CD4-positive, alpha-beta T cell (primary cell): Measurements from ENCODE around the gene CCDC175. TPM values are rescaled to one million over a fixed set of nuclear protein-coding genes. Genes with fewer than 3 reads are reported as not detected.

Experiments
- ATAC-seq: fragments of 200-7000 bp; cut with Tn5 transposase; one replicate; pipeline ENCODE4 v1.10.0; 2022; ENCODE audit warnings: mild to moderate bottlenecking; ENCODE audit not compliant: poor library complexity
- CTCF ChIA-PET: fragments of 350-600 bp; sonication (Branson Sonifier 250); formaldehyde crosslinking; loops from one replicate; lab custom pipeline; 2021; ENCODE audit warnings: antibody characterized with exemption, inconsistent platforms; lab: Charles Lee
- POLR2A ChIA-PET: fragments of 350-600 bp; sonication (Branson Sonifier 250); formaldehyde crosslinking; loops from one replicate; lab custom pipeline; 2021; ENCODE audit warnings: antibody characterized with exemption, inconsistent platforms; lab: Charles Lee
- DNase-seq, 14 experiments: peaks; one replicate each; pipeline ENCODE4 v3.0.0-alpha.2; 2013 to 2020; ENCODE audit warnings: mixed read lengths in 2 of 14
- H3K27ac ChIP-seq, 2 donors: one replicate each; pipeline versions ENCODE4 v1.5.1 to v1.7.0; 2013; ENCODE audit warnings: low read length in 2 of 2, low read depth in 1 of 2, mild to moderate bottlenecking in 1 of 2
- H3K27me3 ChIP-seq, 2 experiments: 1 replicate in 1 of 2; 2 replicates in 1 of 2; pipeline versions ENCODE4 v1.6.1 to v1.7.0; 2013; ENCODE audit warnings: low read length in 2 of 2, control low read depth in 1 of 2, mild to moderate bottlenecking in 1 of 2, moderate library complexity in 1 of 2; ENCODE audit not compliant: insufficient read depth in 2 of 2, control insufficient read depth in 1 of 2
- H3K36me3 ChIP-seq: one replicate; pipeline ENCODE4 v1.6.1; 2013; ENCODE audit warnings: low read length, control low read depth; ENCODE audit not compliant: insufficient read depth
- H3K4me1 ChIP-seq: one replicate; pipeline ENCODE4 v1.6.1; 2013; ENCODE audit warnings: low read length, control low read depth; ENCODE audit not compliant: insufficient read depth
- H3K4me3 ChIP-seq: one replicate; pipeline ENCODE4 v1.5.1; 2013; ENCODE audit warnings: mild to moderate bottlenecking, low read length, moderate library complexity
- H3K9me3 ChIP-seq, 2 experiments: 1 replicate in 1 of 2; 2 replicates in 1 of 2; pipeline versions ENCODE4 v1.6.1 to v1.7.0; 2013; ENCODE audit warnings: low read length in 2 of 2, mild to moderate bottlenecking in 2 of 2, control low read depth in 1 of 2, moderate library complexity in 1 of 2; ENCODE audit not compliant: control insufficient read depth in 1 of 2, insufficient read depth in 1 of 2
- H3K27ac Mint-ChIP-seq: one replicate; pipeline ENCODE4 v1.8.0; 2020; ENCODE audit warnings: mixed read lengths
- H3K27me3 Mint-ChIP-seq: one replicate; pipeline ENCODE4 v1.8.0; 2021; ENCODE audit warnings: mixed read lengths
- H3K36me3 Mint-ChIP-seq: one replicate; pipeline ENCODE4 v1.8.0; 2021; ENCODE audit warnings: low read depth, mixed read lengths
- H3K4me1 Mint-ChIP-seq: one replicate; pipeline ENCODE4 v1.8.0; 2021; ENCODE audit warnings: low read depth, mixed read lengths
- H3K4me3 Mint-ChIP-seq: one replicate; pipeline ENCODE4 v1.8.0; 2020; ENCODE audit warnings: mild to moderate bottlenecking, mixed read lengths
- H3K9me3 Mint-ChIP-seq: one replicate; pipeline ENCODE4 v1.8.0; 2020; ENCODE audit warnings: mixed read lengths
- CTCF ChIP-seq: fragments of 200-600 bp; IDR thresholded peaks from one replicate; pipeline ENCODE4 v1.8.0; 2022; ENCODE audit warnings: antibody characterized with exemption, mild to moderate bottlenecking
- intact Hi-C, 2 experiments: fragments of 100-400 bp; cut with DNase I in 1 of 2; cut with micrococcal nuclease in 1 of 2; formaldehyde crosslinking; loops; one replicate each; pipeline versions ENCODE4 v1.15.1 to v1.9.0; 2023 to 2025; cut with DNase I, micrococcal nuclease
- total RNA-seq, 174 experiments: library from RNA in 2 of 174; stranded (reverse) in 2 of 174; gene quantifications; one replicate each; pipeline ENCODE4 v1.2.3 and lab custom pipeline; 2021 to 2026

Gene CCDC175
- total RNA-seq, 2 experiments from 2014 or later: not detected

- intact Hi-C loops: no loop called here
- POLR2A ChIA-PET: no interaction called here
- H3K4me1 ChIP-seq: no peaks in the 10 kb centered on the region
- CTCF ChIA-PET: interaction anchor here (0.7 kb wide), 1 partner anchor 12 kb away, joined by 8 read pairs; no protein-coding TSS in a partner anchor
- no peaks in the 10 kb centered on the region for H3K36me3 ChIP-seq
- no peak overlapping the region for H3K27ac ChIP-seq
- H3K4me3 ChIP-seq: no peak overlapping the region
- no peak for TF ChIP-seq CTCF
- no peaks in the 10 kb centered on the region for H3K9me3 ChIP-seq
- Mint-ChIP-seq H3K27me3 (peaks cover 12% of the 10 kb centered on the region), H3K27ac (no peak overlapping the region), H3K4me3 (no peak overlapping the region), H3K4me1 (no peaks in the 10 kb centered on the region), H3K9me3 (no peaks in the 10 kb centered on the region), H3K36me3 (no peaks in the 10 kb centered on the region)
- H3K27me3 ChIP-seq: peaks cover 0 to 9% of the 10 kb centered on the region in 2 experiments
- ATAC-seq (no peak), DNase-seq (no peak)
These were observed 35.8 kb downstream of the CCDC175 start for GRCh38 chr14:59540852-59541251.

GRCh38 chr14:59538936-59539335, 37.7 kb downstream of the CCDC175 start:
- no peaks in the 10 kb centered on the region for H3K9me3 Mint-ChIP-seq
- H3K4me1 ChIP-seq: no peaks in the 10 kb centered on the region
- H3K27ac ChIP-seq: no peak overlapping the region
- no peaks in the 10 kb centered on the region for H3K9me3 ChIP-seq
- H3K27ac Mint-ChIP-seq: no peak overlapping the region
- ChIA-PET POLR2A (no interaction called here), CTCF (interaction anchor here (1.6 kb wide), 1 partner anchor 8 kb away, joined by 4 read pairs; no protein-coding TSS in a partner anchor)
- intact Hi-C loops: no loop called here
- ATAC-seq (no peak), DNase-seq (no peak)
- no peaks in the 10 kb centered on the region for H3K36me3 ChIP-seq
- H3K27me3 Mint-ChIP-seq: peaks cover 15% of the 10 kb centered on the region
- H3K4me3 ChIP-seq: no peak overlapping the region
- no peaks in the 10 kb centered on the region for H3K27me3 ChIP-seq
- no peaks in the 10 kb centered on the region for H3K4me1 Mint-ChIP-seq
- no peaks in the 10 kb centered on the region for H3K36me3 Mint-ChIP-seq
- TF ChIP-seq CTCF: no peak
- H3K4me3 Mint-ChIP-seq: no peak overlapping the region

- H3K4me3 Mint-ChIP-seq: no peak overlapping the region
- intact Hi-C loops: no loop called here
- ATAC-seq: no peak
- CTCF ChIA-PET: no interaction called here
- no peak for TF ChIP-seq CTCF
- no peaks in the 10 kb centered on the region for H3K9me3 ChIP-seq
- no peak for DNase-seq
- H3K27me3 ChIP-seq: no peaks in the 10 kb centered on the region
- no peaks in the 10 kb centered on the region for H3K36me3 ChIP-seq
- POLR2A ChIA-PET: no interaction called here
- no peak overlapping the region for H3K27ac ChIP-seq
- H3K4me3 ChIP-seq: no peak overlapping the region
- no peaks in the 10 kb centered on the region for H3K36me3 Mint-ChIP-seq
- no peak overlapping the region for H3K27ac Mint-ChIP-seq
- H3K4me1 ChIP-seq: no peaks in the 10 kb centered on the region
- H3K27me3 Mint-ChIP-seq: peaks cover 16% of the 10 kb centered on the region
- H3K9me3 Mint-ChIP-seq: no peaks in the 10 kb centered on the region
- no peaks in the 10 kb centered on the region for H3K4me1 Mint-ChIP-seq
These were observed 39.1 kb downstream of the CCDC175 start for GRCh38 chr14:59537476-59537875.
